HG02571 (cell line): Measurements from ENCODE around the gene DPEP2NB.
"Not testable (repeated sequence)": the region's sequence is repeated elsewhere in the genome, so short reads cannot be mapped to it uniquely, and the experiment has no call there.

ENCODE experiments used
- ATAC-seq: cut with Tn5 transposase; IDR thresholded peaks from one replicate; pipeline ENCODE4 v1.9.1; 2021; ENCODE audit warnings: mild to moderate bottlenecking, moderate library complexity; ENCODE audit not compliant: unreplicated experiment

Gene DPEP2NB

GRCh38 chr16:67987460-67988160 is 28.1 kb downstream of the DPEP2NB start:
- ATAC-seq: no peak

GRCh38 chr16:67986949-67987348 is 28.8 kb downstream of the DPEP2NB start:
- ATAC-seq: no peak

GRCh38 chr16:67982011-67982696 is 33.6 kb downstream of the DPEP2NB start:
- ATAC-seq: no peak

- no peak for ATAC-seq
Observed at GRCh38 chr16:67979955-67980678, 35.6 kb downstream of the DPEP2NB start, which contains the start of gene DPEP3. Gene DPEP3 (minus strand): TSS chr16:67980499. CDS start chr16:67980380, 119 bp downstream.

GRCh38 chr16:67977469-67978227 is 38.1 kb downstream of the DPEP2NB start:
- ATAC-seq: no peak

- no peak for ATAC-seq
Observed at GRCh38 chr16:67977005-67977404, 38.7 kb downstream of the DPEP2NB start.

DNA sequence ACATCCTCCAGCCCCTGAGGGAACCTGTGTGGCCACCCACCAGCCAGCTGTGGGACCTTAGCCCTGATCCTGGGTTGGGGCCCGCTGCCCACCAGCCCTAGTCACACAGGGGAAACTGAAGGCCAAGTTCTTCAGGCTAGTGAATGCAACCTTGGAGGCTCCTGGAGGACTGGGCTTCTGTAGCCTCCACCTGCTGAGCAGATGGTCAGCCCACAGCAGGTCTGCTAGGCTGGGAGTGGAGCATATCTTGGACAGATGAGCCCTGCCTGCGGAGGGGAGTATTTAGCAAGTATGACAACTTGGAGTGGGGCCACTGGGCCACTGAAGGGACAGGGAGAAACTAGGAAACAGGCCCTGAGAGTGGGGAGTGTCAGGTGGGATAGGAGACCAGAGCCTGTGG is 39.5 kb downstream of the DPEP2NB start:
- ATAC-seq: no peak

DNA sequence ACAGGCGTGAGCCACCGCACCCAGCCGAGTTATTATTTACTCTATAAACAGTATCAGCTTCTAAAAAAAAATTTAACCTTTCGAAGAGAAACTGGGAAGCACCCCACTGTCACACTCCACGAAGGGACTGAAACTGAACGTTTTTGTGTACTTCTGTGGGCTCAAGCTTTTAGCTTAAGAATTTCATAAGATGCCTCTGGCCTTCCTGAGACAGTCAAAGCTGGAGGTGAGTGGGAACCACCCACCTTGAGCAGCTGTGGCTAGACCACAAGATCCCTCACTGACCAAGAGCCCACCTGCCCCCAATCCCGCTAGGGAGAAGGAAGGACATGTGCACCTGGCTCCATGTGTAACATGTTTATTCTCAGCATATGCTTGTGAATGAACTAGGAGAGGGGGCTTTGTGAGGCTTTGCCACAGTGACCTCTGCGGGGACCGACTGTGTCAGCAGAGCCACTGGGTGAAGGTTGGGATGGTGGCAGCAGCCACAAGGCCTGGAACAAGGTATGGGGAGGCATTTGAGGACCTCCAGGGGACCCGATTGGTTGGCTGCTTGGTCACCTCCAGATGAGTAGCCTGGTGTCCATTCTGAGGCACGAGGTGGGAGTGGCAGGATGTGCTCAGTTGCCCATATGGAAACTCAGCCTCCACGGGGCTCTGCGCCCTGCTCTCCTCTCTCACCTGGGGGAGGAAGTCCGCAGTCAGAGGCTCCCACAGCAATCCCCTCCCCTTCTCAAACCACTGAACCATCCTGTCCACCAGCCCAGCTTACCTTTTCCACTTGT is 40.2 kb downstream of the DPEP2NB start:
- no peak for ATAC-seq

- ATAC-seq: not testable (repeated sequence)
Observed at GRCh38 chr16:67972285-67972684, 43.4 kb downstream of the DPEP2NB start.

GRCh38 chr16:67971111-67971510 is 44.6 kb downstream of the DPEP2NB start:
- no peak for ATAC-seq

GRCh38 chr16:67969254-67970039 is 46.3 kb downstream of the DPEP2NB start:
- ATAC-seq: no peak

GRCh38 chr16:67968400-67969253 is 47.1 kb downstream of the DPEP2NB start, which contains the start of gene SLC12A4:
Gene SLC12A4 (minus strand): TSS chr16:67968637. CDS start chr16:67968553, 84 bp downstream.
- peak; percentile 59 for ATAC-seq

DNA sequence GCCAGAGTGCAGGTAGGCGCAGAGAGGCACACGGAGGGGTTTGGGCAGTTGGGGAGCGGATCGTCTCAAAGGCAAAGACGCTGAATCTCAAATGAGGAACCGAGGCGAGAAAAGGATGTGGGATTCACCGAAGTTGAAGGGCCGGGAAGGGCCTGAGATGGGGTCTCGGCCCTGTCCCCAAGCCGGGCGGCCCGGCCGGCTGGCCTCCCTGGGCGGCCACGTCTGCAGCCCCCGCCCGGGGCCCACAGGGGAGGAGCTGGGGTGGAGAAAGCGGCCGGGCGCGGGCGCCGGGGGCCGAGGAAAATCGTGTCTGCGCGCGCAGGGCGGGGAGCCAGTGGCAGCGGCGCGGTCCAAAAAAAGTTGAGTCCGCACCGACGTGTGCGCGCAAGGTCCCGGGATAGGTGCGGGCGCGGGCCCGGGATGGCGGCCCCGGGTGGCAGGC is 47.7 kb downstream of the DPEP2NB start:
- ATAC-seq: peak; percentile 19

- ATAC-seq: no peak
Observed at GRCh38 chr16:67967183-67967957, 48.3 kb downstream of the DPEP2NB start.

DNA sequence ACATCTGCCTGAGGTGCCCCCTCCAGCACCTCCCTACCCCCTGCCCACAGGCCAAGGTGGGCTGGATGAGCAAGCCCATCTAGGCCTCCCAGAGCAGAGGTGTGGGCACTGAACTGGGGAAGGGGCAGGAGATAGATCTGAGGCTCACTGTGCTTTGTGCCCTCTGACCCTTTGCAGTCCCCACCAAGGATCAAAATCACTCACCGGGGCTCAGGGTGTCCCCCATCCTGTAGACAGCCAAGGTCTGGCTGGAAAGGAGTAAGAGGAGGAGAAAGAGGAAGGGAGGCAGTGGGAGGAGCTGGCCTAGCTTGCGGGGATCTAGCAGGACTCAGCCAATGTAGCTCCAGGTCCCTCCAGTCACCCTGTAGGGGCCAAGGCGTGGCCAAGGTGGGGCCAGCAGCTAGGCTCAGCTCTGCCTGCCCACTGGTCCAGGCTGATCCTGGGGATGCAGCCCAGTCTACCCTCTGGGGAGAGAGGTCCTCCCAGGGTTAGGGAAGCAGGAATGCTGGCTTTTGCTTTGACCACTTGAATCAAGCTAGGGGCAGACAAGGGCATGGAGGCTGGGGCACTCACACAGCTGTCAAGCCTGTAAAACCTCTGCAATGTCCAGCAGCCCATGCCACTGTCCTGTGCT is 49.0 kb downstream of the DPEP2NB start:
- ATAC-seq: no peak

DNA sequence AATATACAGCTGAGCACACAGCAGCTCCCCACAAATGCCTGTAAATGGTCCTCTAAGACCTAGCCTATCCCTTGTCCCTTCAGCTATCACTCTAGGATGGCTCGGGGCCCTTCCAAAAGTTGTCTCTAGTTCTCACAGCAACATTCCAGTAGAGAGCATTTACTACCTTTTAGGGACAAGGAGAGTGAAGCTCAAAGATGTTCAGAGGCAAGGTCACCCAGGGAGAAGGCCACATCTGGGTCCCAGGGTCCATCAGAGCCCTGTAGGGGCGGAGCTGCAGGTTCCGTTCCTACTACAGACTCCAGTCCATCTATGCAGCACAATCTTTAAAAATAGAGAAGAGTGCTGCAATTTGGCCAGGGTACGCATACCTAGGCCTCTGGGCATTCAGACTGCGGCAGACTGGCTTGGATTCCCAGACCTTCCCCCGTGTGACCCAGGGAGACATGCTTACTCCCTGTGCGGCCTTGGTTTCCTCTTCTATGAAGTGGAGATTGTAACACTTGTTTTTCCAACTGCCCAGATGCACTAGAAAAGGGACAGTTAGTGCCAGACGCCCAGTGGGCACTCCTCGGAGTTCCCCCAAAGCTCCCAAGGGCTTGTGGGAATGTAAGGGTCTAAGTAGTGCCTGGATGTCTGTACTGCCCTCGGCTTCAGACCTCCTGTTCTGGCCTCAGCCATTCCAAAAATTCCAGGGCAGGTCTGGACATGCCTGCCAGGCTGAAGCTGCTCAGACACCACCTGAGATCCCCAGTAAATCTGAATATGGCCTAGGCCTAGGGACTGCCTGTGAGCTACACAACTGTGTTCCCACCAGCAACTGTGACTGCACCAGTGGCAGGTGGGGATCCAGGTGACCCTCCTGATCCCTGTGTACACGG is 49.8 kb downstream of the DPEP2NB start:
- no peak for ATAC-seq
